Measurements from ENCODE around the gene GJD2. TPM values are rescaled to one million over a fixed set of nuclear protein-coding genes. Genes with fewer than 3 reads are reported as not detected.

GJD2 gene
- total RNA-seq, 1 donor from 2014 or later: not detected

DNA sequence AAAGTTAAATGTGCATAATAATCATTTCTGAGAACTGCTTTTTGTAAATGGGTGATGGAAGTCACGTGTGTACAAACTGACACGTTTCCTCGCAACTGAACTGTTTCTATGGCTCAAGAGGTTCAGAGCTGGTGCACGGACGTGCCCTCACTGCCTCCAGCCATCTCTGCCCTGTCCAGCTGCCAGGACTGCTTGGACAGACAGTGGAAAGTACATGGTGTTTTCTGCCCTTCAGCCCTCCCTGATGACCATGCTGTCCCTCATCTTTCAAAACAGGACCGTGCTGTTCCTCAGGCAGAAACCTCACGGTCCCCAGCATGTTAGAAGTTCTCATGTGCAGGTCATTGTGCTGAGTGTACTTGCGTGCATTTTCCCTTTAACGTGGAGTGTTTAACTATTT is 38.7 kb downstream of the GJD2 start:
- H3K27me3 ChIP-seq (ENCODE audit: control insufficient read depth, insufficient read depth, low read length): peaks cover 2% of the 10 kb centered on the region
- DNase-seq (ENCODE audit: low read depth) (no peak), FAIRE-seq (peak; percentile 50)
- TF ChIP-seq, protein P1, sequence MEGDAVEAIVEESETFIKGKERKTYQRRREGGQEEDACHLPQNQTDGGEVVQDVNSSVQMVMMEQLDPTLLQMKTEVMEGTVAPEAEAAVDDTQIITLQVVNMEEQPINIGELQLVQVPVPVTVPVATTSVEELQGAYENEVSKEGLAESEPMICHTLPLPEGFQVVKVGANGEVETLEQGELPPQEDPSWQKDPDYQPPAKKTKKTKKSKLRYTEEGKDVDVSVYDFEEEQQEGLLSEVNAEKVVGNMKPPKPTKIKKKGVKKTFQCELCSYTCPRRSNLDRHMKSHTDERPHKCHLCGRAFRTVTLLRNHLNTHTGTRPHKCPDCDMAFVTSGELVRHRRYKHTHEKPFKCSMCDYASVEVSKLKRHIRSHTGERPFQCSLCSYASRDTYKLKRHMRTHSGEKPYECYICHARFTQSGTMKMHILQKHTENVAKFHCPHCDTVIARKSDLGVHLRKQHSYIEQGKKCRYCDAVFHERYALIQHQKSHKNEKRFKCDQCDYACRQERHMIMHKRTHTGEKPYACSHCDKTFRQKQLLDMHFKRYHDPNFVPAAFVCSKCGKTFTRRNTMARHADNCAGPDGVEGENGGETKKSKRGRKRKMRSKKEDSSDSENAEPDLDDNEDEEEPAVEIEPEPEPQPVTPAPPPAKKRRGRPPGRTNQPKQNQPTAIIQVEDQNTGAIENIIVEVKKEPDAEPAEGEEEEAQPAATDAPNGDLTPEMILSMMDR (IDR thresholded peaks at IDR 0.05; ENCODE audit: insufficient read depth, low read length, severe bottlenecking): no peak
- no peaks in the 10 kb centered on the region for H3K36me3 ChIP-seq (ENCODE audit: control insufficient read depth, insufficient read depth, low read length)
- no peak overlapping the region for H3K4me3 ChIP-seq (ENCODE audit: low read depth, low read length)

- Histone ChIP-seq H3K27me3 (ENCODE audit: control insufficient read depth, insufficient read depth, low read length) (peaks cover 2% of the 10 kb centered on the region), H3K4me3 (ENCODE audit: low read depth, low read length) (no peak overlapping the region), H3K36me3 (ENCODE audit: control insufficient read depth, insufficient read depth, low read length) (no peaks in the 10 kb centered on the region)
- FAIRE-seq: no peak
- DNase-seq (ENCODE audit: low read depth): no peak
- TF ChIP-seq, protein P1 (IDR thresholded peaks at IDR 0.05; ENCODE audit: insufficient read depth, low read length, severe bottlenecking): no peak
Observed at GRCh38 chr15:34714476-34715121, 40.2 kb downstream of the GJD2 start.

DNA sequence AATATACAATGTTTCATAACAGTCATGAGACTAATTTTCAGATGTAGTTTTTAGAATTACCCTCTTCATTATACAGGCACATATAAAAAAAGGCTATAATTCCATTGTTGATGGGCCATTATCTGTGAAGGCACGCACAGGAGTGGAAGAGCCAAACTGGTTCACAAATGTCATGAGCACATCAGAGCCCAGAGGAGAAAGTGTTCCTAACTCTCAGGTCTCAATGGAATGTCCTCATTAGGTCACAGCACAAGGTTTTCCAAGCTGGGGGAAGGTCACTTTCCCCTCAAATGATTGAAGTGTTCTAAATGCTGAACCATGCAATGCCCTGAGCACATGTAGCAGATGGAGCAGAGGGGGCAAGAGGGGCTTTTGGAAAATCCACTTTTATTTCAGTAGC is 41.2 kb downstream of the GJD2 start:
- H3K36me3 ChIP-seq (ENCODE audit: control insufficient read depth, insufficient read depth, low read length): no peaks in the 10 kb centered on the region
- DNase-seq (ENCODE audit: low read depth): no peak
- H3K27me3 ChIP-seq (ENCODE audit: control insufficient read depth, insufficient read depth, low read length): peaks cover 2% of the 10 kb centered on the region
- TF ChIP-seq, protein P1 (IDR thresholded peaks at IDR 0.05; ENCODE audit: insufficient read depth, low read length, severe bottlenecking): no peak
- H3K4me3 ChIP-seq (ENCODE audit: low read depth, low read length): no peak overlapping the region
- FAIRE-seq: no peak

- no peaks in the 10 kb centered on the region for H3K27me3 ChIP-seq (ENCODE audit: control insufficient read depth, insufficient read depth, low read length)
- FAIRE-seq (no peak), DNase-seq (ENCODE audit: low read depth) (peak; percentile 50)
- H3K4me3 ChIP-seq (ENCODE audit: low read depth, low read length): no peak overlapping the region
- TF ChIP-seq, protein P1 (IDR thresholded peaks at IDR 0.05; ENCODE audit: insufficient read depth, low read length, severe bottlenecking): no peak
- no peaks in the 10 kb centered on the region for H3K36me3 ChIP-seq (ENCODE audit: control insufficient read depth, insufficient read depth, low read length)
Observed at GRCh38 chr15:34709866-34710265, 44.9 kb downstream of the GJD2 start.

DNA sequence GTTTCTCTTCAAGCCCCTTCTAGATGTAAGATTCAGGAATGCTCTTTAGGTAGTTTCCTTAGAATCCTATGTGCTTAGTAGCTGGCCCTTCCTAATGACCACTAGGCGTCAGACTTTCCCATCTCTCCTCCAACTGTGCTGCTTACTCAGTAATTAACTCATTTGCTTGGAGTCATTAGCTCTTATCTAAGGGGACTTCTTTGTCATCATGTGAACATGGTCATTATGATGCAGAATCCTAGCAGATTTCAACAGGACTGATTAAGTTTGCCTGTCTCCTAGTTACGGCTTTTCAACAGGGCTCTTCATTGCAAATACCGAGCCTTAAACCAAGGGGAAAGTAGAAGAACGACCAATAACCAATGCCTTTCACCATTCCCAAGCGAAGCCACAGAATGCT is 46.4 kb downstream of the GJD2 start:
- no peaks in the 10 kb centered on the region for H3K36me3 ChIP-seq (ENCODE audit: control insufficient read depth, insufficient read depth, low read length)
- H3K4me3 ChIP-seq (ENCODE audit: low read depth, low read length): no peak overlapping the region
- DNase-seq (ENCODE audit: low read depth) (peak; percentile 64), FAIRE-seq (no peak)
- H3K27me3 ChIP-seq (ENCODE audit: control insufficient read depth, insufficient read depth, low read length): no peaks in the 10 kb centered on the region
- TF ChIP-seq, protein P1 (IDR thresholded peaks at IDR 0.05; ENCODE audit: insufficient read depth, low read length, severe bottlenecking): peak; percentile 83

GRCh38 chr15:34701536-34701935 is 53.3 kb downstream of the GJD2 start:
- TF ChIP-seq, protein P1 (IDR thresholded peaks at IDR 0.05; ENCODE audit: insufficient read depth, low read length, severe bottlenecking): no peak
- Histone ChIP-seq H3K36me3 (ENCODE audit: control insufficient read depth, insufficient read depth, low read length) (no peaks in the 10 kb centered on the region), H3K27me3 (ENCODE audit: control insufficient read depth, insufficient read depth, low read length) (no peaks in the 10 kb centered on the region), H3K4me3 (ENCODE audit: low read depth, low read length) (no peak overlapping the region)
- no peak for FAIRE-seq
- no peak for DNase-seq (ENCODE audit: low read depth)
